ENCODE results near the gene ALPP. TPM values are rescaled to one million over a fixed set of nuclear protein-coding genes. Genes with fewer than 3 reads are reported as not detected.

The ALPP gene
- polyA plus RNA-seq, 1 donor from 2014 or later: not detected

DNA sequence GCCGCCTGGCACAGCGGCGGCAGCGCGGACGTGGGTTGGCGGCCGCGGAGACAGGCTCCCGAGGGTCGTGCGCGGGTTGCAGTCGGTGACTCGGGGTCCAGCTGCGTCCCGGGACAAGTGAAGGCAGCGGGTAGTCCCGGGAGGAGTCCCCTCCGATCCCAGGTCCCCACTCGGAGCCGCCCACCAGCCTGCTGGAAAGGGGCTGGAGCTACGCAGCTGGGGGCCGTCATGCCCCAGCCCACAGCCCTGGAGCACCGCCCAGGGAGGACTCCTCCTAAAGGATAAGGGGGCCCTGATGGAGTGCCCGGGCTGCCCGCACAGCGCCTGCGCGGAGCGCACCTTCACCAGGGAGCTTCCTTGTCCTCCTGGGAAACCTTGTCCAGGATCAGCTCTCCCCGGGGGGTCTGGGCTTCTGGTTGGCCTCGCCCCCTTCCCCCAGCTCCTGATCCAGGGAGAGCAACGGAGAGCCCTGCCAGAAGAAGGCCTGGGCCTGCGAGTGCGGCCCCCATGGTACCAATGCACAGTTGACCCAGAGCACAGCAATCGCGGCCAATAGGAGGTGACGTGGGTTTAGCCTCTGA is 25.9 kb upstream of the ALPP start:
- Histone ChIP-seq H3K27me3 (ENCODE audit: insufficient read depth, low read depth, low read length) (peaks cover 42% of the 10 kb centered on the region), H2AFZ (ENCODE audit: low read depth, low read length) (no peak overlapping the region), H3K4me3 (ENCODE audit: low read length) (no peak overlapping the region), H3K9me2 (ENCODE audit: insufficient read depth, low read length) (no peaks in the 10 kb centered on the region), H3K79me2 (replicated peaks; ENCODE audit: insufficient read depth, low read length) (no peaks in the 10 kb centered on the region), H3K27ac (ENCODE audit: low read length) (no peak overlapping the region), H3K36me3 (ENCODE audit: insufficient read depth, low read length) (no peaks in the 10 kb centered on the region), H3K4me2 (ENCODE audit: low read length) (no peak overlapping the region), H3K9ac (ENCODE audit: low read length) (no peak overlapping the region), H3F3A (ENCODE audit: insufficient read depth, low read length, poor library complexity, severe bottlenecking) (no peaks in the 10 kb centered on the region), H4K20me1 (ENCODE audit: insufficient read depth) (no peaks in the 10 kb centered on the region), H3K9me3 (ENCODE audit: low read length) (no peaks in the 10 kb centered on the region)
- TF ChIP-seq, protein P1, sequence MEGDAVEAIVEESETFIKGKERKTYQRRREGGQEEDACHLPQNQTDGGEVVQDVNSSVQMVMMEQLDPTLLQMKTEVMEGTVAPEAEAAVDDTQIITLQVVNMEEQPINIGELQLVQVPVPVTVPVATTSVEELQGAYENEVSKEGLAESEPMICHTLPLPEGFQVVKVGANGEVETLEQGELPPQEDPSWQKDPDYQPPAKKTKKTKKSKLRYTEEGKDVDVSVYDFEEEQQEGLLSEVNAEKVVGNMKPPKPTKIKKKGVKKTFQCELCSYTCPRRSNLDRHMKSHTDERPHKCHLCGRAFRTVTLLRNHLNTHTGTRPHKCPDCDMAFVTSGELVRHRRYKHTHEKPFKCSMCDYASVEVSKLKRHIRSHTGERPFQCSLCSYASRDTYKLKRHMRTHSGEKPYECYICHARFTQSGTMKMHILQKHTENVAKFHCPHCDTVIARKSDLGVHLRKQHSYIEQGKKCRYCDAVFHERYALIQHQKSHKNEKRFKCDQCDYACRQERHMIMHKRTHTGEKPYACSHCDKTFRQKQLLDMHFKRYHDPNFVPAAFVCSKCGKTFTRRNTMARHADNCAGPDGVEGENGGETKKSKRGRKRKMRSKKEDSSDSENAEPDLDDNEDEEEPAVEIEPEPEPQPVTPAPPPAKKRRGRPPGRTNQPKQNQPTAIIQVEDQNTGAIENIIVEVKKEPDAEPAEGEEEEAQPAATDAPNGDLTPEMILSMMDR (IDR thresholded peaks at IDR 0.05; ENCODE audit: poor library complexity, severe bottlenecking): no peak
- TF ChIP-seq, protein P2, sequence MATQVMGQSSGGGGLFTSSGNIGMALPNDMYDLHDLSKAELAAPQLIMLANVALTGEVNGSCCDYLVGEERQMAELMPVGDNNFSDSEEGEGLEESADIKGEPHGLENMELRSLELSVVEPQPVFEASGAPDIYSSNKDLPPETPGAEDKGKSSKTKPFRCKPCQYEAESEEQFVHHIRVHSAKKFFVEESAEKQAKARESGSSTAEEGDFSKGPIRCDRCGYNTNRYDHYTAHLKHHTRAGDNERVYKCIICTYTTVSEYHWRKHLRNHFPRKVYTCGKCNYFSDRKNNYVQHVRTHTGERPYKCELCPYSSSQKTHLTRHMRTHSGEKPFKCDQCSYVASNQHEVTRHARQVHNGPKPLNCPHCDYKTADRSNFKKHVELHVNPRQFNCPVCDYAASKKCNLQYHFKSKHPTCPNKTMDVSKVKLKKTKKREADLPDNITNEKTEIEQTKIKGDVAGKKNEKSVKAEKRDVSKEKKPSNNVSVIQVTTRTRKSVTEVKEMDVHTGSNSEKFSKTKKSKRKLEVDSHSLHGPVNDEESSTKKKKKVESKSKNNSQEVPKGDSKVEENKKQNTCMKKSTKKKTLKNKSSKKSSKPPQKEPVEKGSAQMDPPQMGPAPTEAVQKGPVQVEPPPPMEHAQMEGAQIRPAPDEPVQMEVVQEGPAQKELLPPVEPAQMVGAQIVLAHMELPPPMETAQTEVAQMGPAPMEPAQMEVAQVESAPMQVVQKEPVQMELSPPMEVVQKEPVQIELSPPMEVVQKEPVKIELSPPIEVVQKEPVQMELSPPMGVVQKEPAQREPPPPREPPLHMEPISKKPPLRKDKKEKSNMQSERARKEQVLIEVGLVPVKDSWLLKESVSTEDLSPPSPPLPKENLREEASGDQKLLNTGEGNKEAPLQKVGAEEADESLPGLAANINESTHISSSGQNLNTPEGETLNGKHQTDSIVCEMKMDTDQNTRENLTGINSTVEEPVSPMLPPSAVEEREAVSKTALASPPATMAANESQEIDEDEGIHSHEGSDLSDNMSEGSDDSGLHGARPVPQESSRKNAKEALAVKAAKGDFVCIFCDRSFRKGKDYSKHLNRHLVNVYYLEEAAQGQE (IDR thresholded peaks at IDR 0.05; ENCODE audit: borderline replicate concordance): no peak
- no peak for TF ChIP-seq EZH2 (IDR thresholded peaks at IDR 0.05; ENCODE audit: borderline replicate concordance, insufficient read depth, low read length, poor library complexity, severe bottlenecking)
- TF ChIP-seq SMC3 (conservative IDR thresholded peaks at IDR 0.05; ENCODE audit: poor library complexity): no peak
- no peak for TF ChIP-seq POLR2AphosphoS5 (IDR thresholded peaks at IDR 0.05)
- no peak for TF ChIP-seq MXI1 (conservative IDR thresholded peaks at IDR 0.05; ENCODE audit: poor library complexity, severe bottlenecking)
- no peak for TF ChIP-seq RAD21 (conservative IDR thresholded peaks at IDR 0.05)
- no peak for TF ChIP-seq EP300 (conservative IDR thresholded peaks at IDR 0.05; ENCODE audit: poor library complexity, severe bottlenecking)
- no peak for TF ChIP-seq TAF1 (IDR thresholded peaks at IDR 0.05; ENCODE audit: low read depth)

DNA sequence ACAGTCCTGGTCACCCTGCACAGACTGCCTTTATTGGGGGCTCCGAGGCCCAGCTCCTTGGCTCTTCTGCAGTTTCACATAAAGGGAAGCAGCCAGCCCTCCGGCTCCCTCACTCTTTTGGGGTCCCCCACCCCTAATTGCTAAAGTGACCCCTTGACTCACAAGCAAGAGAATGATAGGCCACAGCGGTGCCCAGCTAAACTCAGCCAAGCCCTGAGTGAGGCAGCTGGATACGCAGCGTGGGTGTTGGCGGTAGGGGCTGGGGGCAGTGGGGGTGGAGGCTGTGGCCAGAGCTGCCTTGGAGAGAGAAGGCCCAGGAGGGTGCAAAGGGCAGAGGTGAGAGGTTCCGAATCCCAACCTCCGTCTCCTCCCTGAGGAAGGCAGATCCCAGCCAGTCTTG is 25.5 kb upstream of the ALPP start:
- H3K9me2 ChIP-seq (ENCODE audit: insufficient read depth, low read length): no peaks in the 10 kb centered on the region
- H2AFZ ChIP-seq (ENCODE audit: low read depth, low read length): no peak overlapping the region
- no peak overlapping the region for H3K27ac ChIP-seq (ENCODE audit: low read length)
- H3K36me3 ChIP-seq (ENCODE audit: insufficient read depth, low read length): no peaks in the 10 kb centered on the region
- H3F3A ChIP-seq (ENCODE audit: insufficient read depth, low read length, poor library complexity, severe bottlenecking): no peaks in the 10 kb centered on the region
- no peak overlapping the region for H3K4me2 ChIP-seq (ENCODE audit: low read length)
- no peak for TF ChIP-seq RAD21 (conservative IDR thresholded peaks at IDR 0.05)
- no peaks in the 10 kb centered on the region for H3K79me2 ChIP-seq (replicated peaks; ENCODE audit: insufficient read depth, low read length)
- H3K9me3 ChIP-seq (ENCODE audit: low read length): no peaks in the 10 kb centered on the region
- no peak overlapping the region for H3K9ac ChIP-seq (ENCODE audit: low read length)
- peaks cover 42% of the 10 kb centered on the region for H3K27me3 ChIP-seq (ENCODE audit: insufficient read depth, low read depth, low read length)
- H3K4me3 ChIP-seq (ENCODE audit: low read length): no peak overlapping the region
- no peaks in the 10 kb centered on the region for H4K20me1 ChIP-seq (ENCODE audit: insufficient read depth)

Data from neural cell (in vitro differentiated cells).